Measurements from ENCODE around the gene RAB44.
"Not testable (repeated sequence)": the region's sequence is repeated elsewhere in the genome, so short reads cannot be mapped to it uniquely, and the experiment has no call there.

Gene RAB44

GRCh38 chr6:36686668-36687513 is 10.7 kb upstream of the RAB44 start:
- DNase-seq: no peak

GRCh38 chr6:36688063-36688738 is 9.4 kb upstream of the RAB44 start:
- no peak for DNase-seq

- DNase-seq: no peak
Observed at GRCh38 chr6:36688739-36689075, 8.9 kb upstream of the RAB44 start.

- DNase-seq: no peak
Observed at GRCh38 chr6:36691011-36691410, 6.6 kb upstream of the RAB44 start.

GRCh38 chr6:36691612-36692011 is 6.0 kb upstream of the RAB44 start:
- no peak for DNase-seq

- no peak for DNase-seq
Observed at GRCh38 chr6:36692220-36692619, 5.4 kb upstream of the RAB44 start.

- DNase-seq: no peak
Observed at GRCh38 chr6:36692861-36693702, 4.5 kb upstream of the RAB44 start.

GRCh38 chr6:36694616-36695015 is 3.0 kb upstream of the RAB44 start:
- DNase-seq: no peak

GRCh38 chr6:36695414-36695813 is 2.2 kb upstream of the RAB44 start:
- no peak for DNase-seq

GRCh38 chr6:36698196-36698595 is 570 bp downstream of the RAB44 start:
- no peak for DNase-seq

GRCh38 chr6:36698871-36699271 is 1.2 kb downstream of the RAB44 start:
- DNase-seq: no peak

- DNase-seq: no peak
Observed at GRCh38 chr6:36699348-36699747, 1.7 kb downstream of the RAB44 start.

- DNase-seq: no peak
Observed at GRCh38 chr6:36700071-36700812, 2.6 kb downstream of the RAB44 start.

GRCh38 chr6:36700831-36701230 is 3.2 kb downstream of the RAB44 start:
- no peak for DNase-seq

- DNase-seq: no peak
Observed at GRCh38 chr6:36701401-36701991, 3.9 kb downstream of the RAB44 start.

GRCh38 chr6:36702656-36703055 is 5.0 kb downstream of the RAB44 start:
- no peak for DNase-seq

- no peak for DNase-seq
Observed at GRCh38 chr6:36703081-36703606, 5.5 kb downstream of the RAB44 start.

- DNase-seq: no peak
Observed at GRCh38 chr6:36703982-36704381, 6.4 kb downstream of the RAB44 start.

GRCh38 chr6:36704961-36705577 is 7.4 kb downstream of the RAB44 start:
- DNase-seq: not testable (repeated sequence)

- no peak for DNase-seq
Observed at GRCh38 chr6:36706339-36706738, 8.7 kb downstream of the RAB44 start.

- DNase-seq: no peak
Observed at GRCh38 chr6:36712816-36713215, 15.2 kb downstream of the RAB44 start.

GRCh38 chr6:36713846-36714245 is 16.2 kb downstream of the RAB44 start:
- no peak for DNase-seq

Measured in NCI-H2081 treated with DMSO at 0.1 percent for 48 hours (cell line).